G401 (cell line): ENCODE data around the gene ABT1. TPM values are rescaled to one million over a fixed set of nuclear protein-coding genes. Genes with fewer than 3 reads are reported as not detected.

Experiments
- total RNA-seq: library from RNA; depleted of rRNA; stranded (reverse); fragments of >200 nt; shearing (Covaris generic); gene quantifications from 2 replicates; pipeline ENCODE4 v1.2.3, GENCODE V29; 2014; rRNA removed

ABT1 gene
- total RNA-seq, 1 experiment from 2014 or later, result 43.8 TPM

Other genes with a start within 250 kb of the ABT1 start
- gene BTN3A2, start 231.8 kb upstream of the ABT1 start, total RNA-seq, result 1.2 and 3.0 TPM in 2 replicates
- 8.2 and 11.3 TPM in 2 replicates for gene BTN2A2, start 213.8 kb upstream of the ABT1 start, total RNA-seq
- 1.4 and 2.2 TPM in 2 replicates for gene BTN3A1, start 194.7 kb upstream of the ABT1 start, total RNA-seq
- gene BTN3A3, start 156.4 kb upstream of the ABT1 start, total RNA-seq, result 0.14 and 0.68 TPM in 2 replicates
- 5.0 and 5.8 TPM in 2 replicates for gene BTN2A1, start 139.0 kb upstream of the ABT1 start, total RNA-seq
- gene BTN1A1, start 96.7 kb upstream of the ABT1 start, total RNA-seq, result 0.06 TPM in 1 of 2 replicates, not detected in the other
- gene HMGN4, start 58.6 kb upstream of the ABT1 start, total RNA-seq, result 140 and 145 TPM in 2 replicates
- 22.9 and 26.5 TPM in 2 replicates for gene ZNF322, start 62.8 kb downstream of the ABT1 start, total RNA-seq